ENCODE data around the gene MAP2K1. TPM values are rescaled to one million over a fixed set of nuclear protein-coding genes. Genes with fewer than 3 reads are reported as not detected.

MAP2K1 gene
- total RNA-seq, 1 donor from 2014 or later: 57.7 TPM

DNA sequence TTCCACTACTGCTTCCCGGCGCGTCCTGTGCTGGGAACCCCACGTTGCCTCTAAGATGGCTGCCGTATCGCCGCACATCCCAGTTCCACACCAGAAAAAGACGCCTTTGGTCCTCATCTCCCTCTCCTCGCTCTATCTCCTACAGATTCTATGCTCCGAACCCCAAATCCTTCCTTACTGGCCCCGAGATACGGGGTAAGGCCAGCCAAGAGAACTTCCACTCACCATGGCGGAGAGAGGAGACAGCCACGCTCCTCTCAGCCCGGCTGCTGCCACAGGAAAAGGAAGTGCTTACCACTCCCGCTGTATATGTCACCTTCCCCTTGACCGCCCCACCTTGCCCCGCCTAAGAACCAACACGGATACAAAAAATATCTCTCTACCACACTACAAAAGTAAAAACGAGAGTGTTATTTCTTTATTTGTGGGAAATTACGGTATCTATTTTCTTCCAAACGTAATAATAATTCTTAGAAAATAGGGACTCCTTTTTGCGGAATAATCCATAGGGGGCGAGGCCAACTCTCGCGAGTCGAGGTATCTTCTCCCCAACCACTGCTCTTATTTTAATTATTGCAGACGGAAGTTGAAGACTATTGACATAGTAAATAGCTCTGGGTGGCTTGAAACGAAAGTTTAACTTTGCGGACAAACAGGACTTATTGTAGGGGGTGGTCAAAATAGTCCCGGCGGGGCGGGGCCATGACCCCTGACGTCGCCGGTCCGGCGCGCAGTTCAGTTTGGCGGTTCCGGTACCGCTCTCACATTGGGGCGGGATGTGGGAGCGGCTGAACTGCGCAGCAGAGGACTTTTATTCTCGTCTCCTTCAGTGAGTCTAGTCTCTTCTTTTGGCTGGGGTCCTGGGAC lies 118.1 kb downstream of the MAP2K1 start, which contains the start of the genes RPL4 and ZWILCH:
Gene RPL4, minus strand, starts transcription at position 293 of the 867 bp plus-strand sequence. Its CDS starts 65 bp downstream, at position 228.
Gene ZWILCH, plus strand, starts transcription at position 764 of the 867 bp plus-strand sequence. Its CDS starts 13 bp downstream, at position 777.
- TF ChIP-seq CTCF (IDR thresholded peaks at IDR 0.05; ENCODE audit: insufficient read depth, low read length, severe bottlenecking): no peak
- DNase-seq (ENCODE audit: low read depth): peak; percentile 69
- no peak for FAIRE-seq
- Histone ChIP-seq H3K36me3 (ENCODE audit: control insufficient read depth, insufficient read depth, low read length) (peaks cover 11% of the 10 kb centered on the region), H3K27me3 (ENCODE audit: control insufficient read depth, insufficient read depth, low read length) (no peaks in the 10 kb centered on the region), H3K4me3 (ENCODE audit: low read depth, low read length) (peak within 1 kb of the TSS; percentile 100)

DNA sequence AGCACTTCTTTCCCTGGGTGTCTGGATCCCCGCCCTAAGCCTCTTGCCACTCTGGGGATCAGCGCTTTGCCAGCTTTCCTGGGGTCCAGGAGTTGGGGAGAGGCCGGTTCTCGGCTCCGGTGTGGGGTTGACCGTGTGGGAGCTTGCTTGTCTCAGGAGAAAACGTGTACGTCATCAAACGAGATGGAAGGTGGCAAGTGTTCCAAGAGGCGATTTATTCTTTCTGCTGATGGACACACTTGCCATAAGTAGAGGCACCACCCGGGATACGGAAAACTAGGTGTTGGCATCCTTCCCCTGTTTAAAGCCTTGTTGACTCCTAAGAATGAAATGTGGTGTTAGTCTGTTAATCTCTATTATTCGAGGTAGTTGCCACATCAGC lies 118.7 kb downstream of the MAP2K1 start:
- Histone ChIP-seq H3K36me3 (ENCODE audit: control insufficient read depth, insufficient read depth, low read length) (peaks cover 10% of the 10 kb centered on the region), H3K4me3 (ENCODE audit: low read depth, low read length) (peak overlapping the region; percentile 100), H3K27me3 (ENCODE audit: control insufficient read depth, insufficient read depth, low read length) (no peaks in the 10 kb centered on the region)
- DNase-seq (ENCODE audit: low read depth): peak; percentile 43
- TF ChIP-seq CTCF (IDR thresholded peaks at IDR 0.05; ENCODE audit: insufficient read depth, low read length, severe bottlenecking): no peak
- FAIRE-seq: no peak

GRCh38 chr15:66505818-66506217 lies 119.1 kb downstream of the MAP2K1 start:
- Histone ChIP-seq H3K4me3 (ENCODE audit: low read depth, low read length) (peak overlapping the region; percentile 100), H3K27me3 (ENCODE audit: control insufficient read depth, insufficient read depth, low read length) (no peaks in the 10 kb centered on the region), H3K36me3 (ENCODE audit: control insufficient read depth, insufficient read depth, low read length) (peaks cover 8% of the 10 kb centered on the region)
- DNase-seq (ENCODE audit: low read depth) (no peak), FAIRE-seq (no peak)
- TF ChIP-seq CTCF (IDR thresholded peaks at IDR 0.05; ENCODE audit: insufficient read depth, low read length, severe bottlenecking): no peak

DNA sequence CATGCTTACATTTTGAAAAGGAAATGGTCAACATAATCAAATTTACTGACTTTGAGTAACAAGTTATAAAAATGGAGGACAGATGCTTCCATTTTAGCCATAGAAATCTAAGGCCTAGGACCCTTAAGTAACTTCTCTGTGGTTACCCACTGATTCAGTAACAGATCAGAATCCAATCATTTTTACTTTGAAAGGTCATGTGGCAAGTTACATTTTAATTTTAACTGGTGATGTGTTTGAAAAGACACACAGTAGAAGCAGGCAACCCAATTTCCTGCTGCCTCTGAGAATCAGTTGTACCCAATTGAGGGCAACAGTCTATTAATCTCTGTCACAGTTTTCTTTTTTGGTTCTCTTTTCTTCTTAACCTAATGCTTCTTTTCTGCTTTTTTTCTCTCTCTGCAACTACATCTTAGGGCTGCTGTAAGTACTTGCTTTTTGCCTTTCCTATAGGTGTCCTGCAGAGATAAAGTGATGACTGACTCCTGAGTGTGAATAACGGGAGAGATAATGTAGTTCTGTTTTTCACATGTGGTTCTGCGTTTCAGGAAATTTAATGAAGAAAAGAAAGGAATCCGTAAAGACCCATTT lies 121.7 kb downstream of the MAP2K1 start:
- FAIRE-seq (no peak), DNase-seq (ENCODE audit: low read depth) (no peak)
- Histone ChIP-seq H3K36me3 (ENCODE audit: control insufficient read depth, insufficient read depth, low read length) (no peaks in the 10 kb centered on the region), H3K27me3 (ENCODE audit: control insufficient read depth, insufficient read depth, low read length) (no peaks in the 10 kb centered on the region), H3K4me3 (ENCODE audit: low read depth, low read length) (no peak overlapping the region)
- no peak for TF ChIP-seq CTCF (IDR thresholded peaks at IDR 0.05; ENCODE audit: insufficient read depth, low read length, severe bottlenecking)

- no peak for TF ChIP-seq CTCF (IDR thresholded peaks at IDR 0.05; ENCODE audit: insufficient read depth, low read length, severe bottlenecking)
- FAIRE-seq: no peak
- Histone ChIP-seq H3K27me3 (ENCODE audit: control insufficient read depth, insufficient read depth, low read length) (no peaks in the 10 kb centered on the region), H3K4me3 (ENCODE audit: low read depth, low read length) (no peak overlapping the region), H3K36me3 (ENCODE audit: control insufficient read depth, insufficient read depth, low read length) (peaks cover 5% of the 10 kb centered on the region)
- DNase-seq (ENCODE audit: low read depth): no peak
These were observed 127.9 kb downstream of the MAP2K1 start for GRCh38 chr15:66514586-66514985.
